A673 (cell line): Measurements from ENCODE around the gene BEGAIN. TPM values are rescaled to one million over a fixed set of nuclear protein-coding genes. Genes with fewer than 3 reads are reported as not detected.

ENCODE experiments used
- BruUV-seq: library from RNA; stranded (reverse); fragments of 400-500 nt; replicated peaks from 2 replicates; lab custom pipeline; 2021; lab: Mats Ljungman, UMichigan
- CTCF ChIA-PET: fragments of 300-600 bp; sonication (Branson Sonifier 250); formaldehyde crosslinking; loops from one replicate; lab custom pipeline; 2022; ENCODE audit warnings: antibody characterized with exemption; lab: Charles Lee
- POLR2A ChIA-PET: fragments of 300-600 bp; sonication (Branson Sonifier 250); formaldehyde crosslinking; loops from one replicate; lab custom pipeline; 2022; ENCODE audit warnings: antibody characterized with exemption; ENCODE audit not compliant: low non-redundant PET; lab: Charles Lee
- DNase-seq: peaks from one replicate; pipeline ENCODE4 v3.0.0-alpha.2; 2015; ENCODE audit warnings: low spot score
- H3K27ac ChIP-seq: fragments of 200-600 bp; sonication (generic); 2 replicates; pipeline ENCODE4 v1.5.1; 2016; ENCODE audit warnings: mixed run types, low read depth, mild to moderate bottlenecking, mixed read lengths, antibody characterized with exemption, low read length; ENCODE audit not compliant: poor library complexity, severe bottlenecking
- H3K27me3 ChIP-seq: fragments of 200-600 bp; sonication (generic); replicated peaks from 2 replicates; pipeline ENCODE4 v1.6.1; 2017; ENCODE audit warnings: mixed run types, low read depth, mild to moderate bottlenecking, mixed read lengths, antibody characterized with exemption, low read length; ENCODE audit not compliant: insufficient read depth, poor library complexity
- H3K36me3 ChIP-seq: fragments of 200-600 bp; sonication (generic); 2 replicates; pipeline ENCODE4 v1.6.1; 2016; ENCODE audit warnings: mixed run types, mild to moderate bottlenecking, mixed read lengths, antibody characterized with exemption, low read length; ENCODE audit not compliant: insufficient read depth, poor library complexity, severe bottlenecking
- H3K4me1 ChIP-seq: fragments of 200-600 bp; sonication (generic); 2 replicates; pipeline ENCODE4 v1.6.1; 2017; ENCODE audit warnings: mixed run types, mild to moderate bottlenecking, mixed read lengths, antibody characterized with exemption, low read length; ENCODE audit not compliant: insufficient read depth, poor library complexity, severe bottlenecking
- H3K4me3 ChIP-seq: fragments of 200-600 bp; sonication (generic); 2 replicates; pipeline ENCODE4 v1.5.1; 2016; ENCODE audit warnings: low read depth, mixed run types, mild to moderate bottlenecking, mixed read lengths, low read length; ENCODE audit not compliant: poor library complexity, severe bottlenecking
- H3K9me3 ChIP-seq: fragments of 200-600 bp; sonication (generic); 2 replicates; pipeline ENCODE4 v1.6.1; 2016; ENCODE audit warnings: mixed run types, low read depth, mild to moderate bottlenecking, mixed read lengths, antibody characterized with exemption, low read length; ENCODE audit not compliant: poor library complexity, severe bottlenecking
- EZH2 ChIP-seq: fragments of 200-600 bp; sonication (generic); IDR thresholded peaks from 2 replicates; pipeline ENCODE4 v1.6.1; 2017; ENCODE audit warnings: borderline replicate concordance, low read depth, mild to moderate bottlenecking, mixed read lengths, antibody characterized with exemption, low read length; ENCODE audit not compliant: poor library complexity, severe bottlenecking
- intact Hi-C: fragments of 100-400 bp; cut with micrococcal nuclease; formaldehyde crosslinking; loops from one replicate; pipeline ENCODE4 v1.10.0; 2022; ENCODE audit not compliant: unreplicated experiment
- total RNA-seq: library from RNA; stranded (reverse); gene quantifications from 2 replicates; pipeline ENCODE4 v1.2.3, GENCODE V29; 2021
- TF ChIP-seq, protein P1 (sequence below): fragments of 300-800, 200-600 bp; sonication (generic); conservative IDR thresholded peaks from 2 replicates; pipeline ENCODE4 v1.5.1; 2017; ENCODE audit warnings: low read depth, mild to moderate bottlenecking, antibody characterized with exemption, low read length, moderate library complexity, mixed read lengths

Gene BEGAIN
- total RNA-seq, 1 experiment from 2014 or later, result 0.84 TPM

DNA sequence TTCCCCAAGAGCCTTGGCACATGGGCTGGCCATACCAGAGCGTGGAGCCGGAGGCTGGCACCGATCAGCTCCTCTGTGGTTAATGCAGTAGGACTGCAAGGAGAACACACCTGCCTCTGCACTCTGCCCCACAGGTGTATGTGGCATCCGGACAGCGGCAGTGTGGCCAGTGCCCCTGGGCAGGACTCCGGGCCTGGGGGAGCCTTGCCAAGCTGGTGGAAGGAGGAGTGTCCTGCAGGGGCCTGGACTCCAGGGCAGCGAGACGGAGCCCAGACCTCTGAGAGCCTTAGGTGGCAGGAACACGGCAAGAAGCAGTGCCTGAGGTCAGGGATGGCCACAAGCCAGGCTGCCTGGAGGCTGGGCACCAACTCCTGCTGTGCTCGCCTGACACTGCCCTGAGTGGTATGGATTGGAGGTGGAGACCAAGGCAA, 5.3 kb upstream of the BEGAIN start:
- ChIA-PET CTCF (no interaction called here), POLR2A (no interaction called here)
- no peak overlapping the region for H3K4me3 ChIP-seq
- no peaks in the 10 kb centered on the region for H3K9me3 ChIP-seq
- H3K27ac ChIP-seq, result no peak overlapping the region
- TF ChIP-seq, protein P1, sequence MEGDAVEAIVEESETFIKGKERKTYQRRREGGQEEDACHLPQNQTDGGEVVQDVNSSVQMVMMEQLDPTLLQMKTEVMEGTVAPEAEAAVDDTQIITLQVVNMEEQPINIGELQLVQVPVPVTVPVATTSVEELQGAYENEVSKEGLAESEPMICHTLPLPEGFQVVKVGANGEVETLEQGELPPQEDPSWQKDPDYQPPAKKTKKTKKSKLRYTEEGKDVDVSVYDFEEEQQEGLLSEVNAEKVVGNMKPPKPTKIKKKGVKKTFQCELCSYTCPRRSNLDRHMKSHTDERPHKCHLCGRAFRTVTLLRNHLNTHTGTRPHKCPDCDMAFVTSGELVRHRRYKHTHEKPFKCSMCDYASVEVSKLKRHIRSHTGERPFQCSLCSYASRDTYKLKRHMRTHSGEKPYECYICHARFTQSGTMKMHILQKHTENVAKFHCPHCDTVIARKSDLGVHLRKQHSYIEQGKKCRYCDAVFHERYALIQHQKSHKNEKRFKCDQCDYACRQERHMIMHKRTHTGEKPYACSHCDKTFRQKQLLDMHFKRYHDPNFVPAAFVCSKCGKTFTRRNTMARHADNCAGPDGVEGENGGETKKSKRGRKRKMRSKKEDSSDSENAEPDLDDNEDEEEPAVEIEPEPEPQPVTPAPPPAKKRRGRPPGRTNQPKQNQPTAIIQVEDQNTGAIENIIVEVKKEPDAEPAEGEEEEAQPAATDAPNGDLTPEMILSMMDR, result no peak
- no peak for TF ChIP-seq EZH2
- H3K4me1 ChIP-seq, result peaks cover 6% of the 10 kb centered on the region
- DNase-seq, result no peak
- H3K27me3 ChIP-seq, result peaks cover 13% of the 10 kb centered on the region
- intact Hi-C loops, result no loop called here
- H3K36me3 ChIP-seq, result no peaks in the 10 kb centered on the region
- no TSS peak for BruUV-seq

DNA sequence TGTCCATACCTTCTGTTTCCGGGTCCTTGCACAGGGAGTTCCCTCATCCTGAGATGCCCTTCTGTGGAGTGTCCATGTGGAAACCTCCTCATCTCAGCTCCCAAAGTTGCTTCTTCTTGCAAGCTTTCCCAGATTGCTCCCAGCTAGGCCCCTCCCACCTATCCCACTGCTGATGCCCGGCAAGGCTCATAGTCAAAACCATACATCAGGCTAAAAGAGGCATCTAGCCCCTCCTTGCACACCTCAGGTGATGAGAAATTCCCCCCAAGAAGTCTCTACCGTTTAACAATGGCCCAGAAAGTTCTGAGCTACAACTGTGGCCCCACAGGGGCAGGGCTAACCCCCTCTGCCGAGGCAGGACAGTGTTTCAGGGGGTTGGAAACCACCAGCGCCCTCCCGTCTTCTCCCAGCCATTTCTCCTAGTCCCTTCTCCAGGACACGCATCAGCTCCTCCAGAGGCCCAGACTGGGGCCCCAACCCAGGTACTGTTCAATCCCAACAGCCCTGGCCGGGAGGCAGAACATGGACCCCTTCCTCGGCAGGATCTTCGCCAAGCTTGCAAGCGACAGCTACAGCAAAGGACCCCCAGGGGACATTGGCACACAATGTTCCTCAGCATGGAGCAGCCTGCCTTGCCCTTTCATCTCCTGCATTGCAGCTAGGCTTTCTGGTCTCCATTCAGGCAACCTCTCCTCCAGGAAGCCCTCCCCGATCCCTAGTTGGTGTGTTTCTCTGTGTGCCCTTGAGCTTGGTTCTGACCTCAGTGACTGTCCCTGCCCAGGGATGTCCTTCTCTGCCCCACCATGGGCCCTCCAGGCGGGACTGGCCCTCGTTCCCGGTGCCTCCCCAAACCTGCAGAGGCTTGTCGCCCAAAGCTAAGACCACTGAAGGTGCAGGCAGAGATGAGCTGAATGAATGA, 4.5 kb upstream of the BEGAIN start:
- H3K4me1 ChIP-seq, result peaks cover 6% of the 10 kb centered on the region
- BruUV-seq, result no TSS peak
- H3K36me3 ChIP-seq, result no peaks in the 10 kb centered on the region
- H3K27me3 ChIP-seq, result peaks cover 9% of the 10 kb centered on the region
- intact Hi-C loops, result no loop called here
- no peak overlapping the region for H3K4me3 ChIP-seq
- ChIA-PET POLR2A (no interaction called here), CTCF (no interaction called here)
- no peak for DNase-seq
- no peak for TF ChIP-seq EZH2
- TF ChIP-seq, protein P1, result no peak
- no peaks in the 10 kb centered on the region for H3K9me3 ChIP-seq
- no peak overlapping the region for H3K27ac ChIP-seq

DNA sequence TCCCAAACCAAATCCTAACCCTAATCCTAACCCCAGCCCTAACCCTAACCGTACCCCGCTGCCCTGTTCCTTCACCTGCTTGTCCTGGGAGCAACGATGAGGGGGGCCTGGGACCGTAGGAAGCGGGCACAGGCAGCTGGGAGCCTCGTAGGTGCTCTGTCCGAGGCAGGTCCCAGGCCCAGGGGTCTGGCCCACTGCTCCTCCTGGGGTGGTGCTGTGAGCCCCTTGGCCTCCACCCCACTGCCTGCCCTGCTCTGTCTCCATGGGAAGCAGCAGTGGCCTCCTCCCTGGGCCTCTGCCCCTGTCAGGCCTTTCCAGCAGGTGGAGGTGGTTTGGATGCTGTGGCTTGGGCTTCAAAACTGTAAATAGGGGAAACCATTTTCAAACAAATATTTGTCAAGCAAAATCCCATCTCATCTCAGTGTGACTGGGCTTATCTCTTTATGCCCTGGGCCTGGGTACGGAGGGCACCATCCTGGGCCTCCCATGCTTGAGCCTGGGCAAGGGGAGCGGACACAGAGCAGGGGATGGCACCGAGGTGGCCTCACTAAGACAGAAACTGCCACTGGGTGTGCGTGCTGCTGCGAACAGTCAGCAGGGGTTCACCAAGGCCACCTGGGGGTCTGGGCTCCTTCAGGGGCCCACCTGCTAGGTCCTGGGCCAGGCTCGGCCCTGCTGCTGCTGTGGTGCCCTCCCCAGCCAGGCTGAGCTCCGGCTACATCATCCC, 3.7 kb upstream of the BEGAIN start:
- Histone ChIP-seq H3K27me3 (peaks cover 9% of the 10 kb centered on the region), H3K9me3 (no peaks in the 10 kb centered on the region), H3K27ac (no peak overlapping the region), H3K4me3 (no peak overlapping the region), H3K36me3 (no peaks in the 10 kb centered on the region), H3K4me1 (peaks cover 6% of the 10 kb centered on the region)
- intact Hi-C loops, result no loop called here
- no peak for TF ChIP-seq EZH2
- TF ChIP-seq, protein P1, result no peak
- no peak for DNase-seq
- ChIA-PET CTCF (no interaction called here), POLR2A (no interaction called here)
- BruUV-seq, result no TSS peak
